RPMI7951 (cell line): Measurements from ENCODE around the gene CHMP4B. TPM values are rescaled to one million over a fixed set of nuclear protein-coding genes. Genes with fewer than 3 reads are reported as not detected.

Experiments used
- DNase-seq: peaks from one replicate; pipeline ENCODE4 v3.0.0-alpha.2; 2012; ENCODE audit warnings: low read depth
- total RNA-seq: library from RNA; depleted of rRNA; stranded (reverse); fragments of >200 nt; shearing (Covaris generic); gene quantifications from 2 replicates; pipeline ENCODE4 v1.2.3, GENCODE V29; 2014; rRNA removed

CHMP4B gene
- total RNA-seq, 1 experiment from 2014 or later: 54.1 TPM

GRCh38 chr20:33894798-33895197, 83.7 kb downstream of the CHMP4B start:
- DNase-seq: no peak

DNA sequence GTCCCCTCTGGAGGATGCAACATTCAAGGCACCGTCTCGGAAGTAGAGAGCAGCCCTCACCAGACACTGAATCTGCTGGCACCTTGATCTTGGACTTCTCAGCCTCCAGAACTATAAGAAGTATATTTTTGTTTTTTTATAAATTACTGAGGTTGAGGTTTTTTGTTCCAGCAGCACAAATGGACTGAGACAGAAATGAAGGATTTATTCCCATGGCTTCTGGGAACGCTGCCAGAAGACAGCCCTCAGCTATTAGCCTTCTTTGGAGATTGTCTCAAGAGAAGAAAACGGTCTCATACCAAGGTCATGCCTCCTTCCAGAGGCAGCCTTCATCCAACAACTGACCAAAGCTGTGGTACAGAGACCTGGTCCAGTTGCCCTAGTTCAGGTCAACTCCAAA, 85.4 kb downstream of the CHMP4B start:
- peak; percentile 49 for DNase-seq

DNA sequence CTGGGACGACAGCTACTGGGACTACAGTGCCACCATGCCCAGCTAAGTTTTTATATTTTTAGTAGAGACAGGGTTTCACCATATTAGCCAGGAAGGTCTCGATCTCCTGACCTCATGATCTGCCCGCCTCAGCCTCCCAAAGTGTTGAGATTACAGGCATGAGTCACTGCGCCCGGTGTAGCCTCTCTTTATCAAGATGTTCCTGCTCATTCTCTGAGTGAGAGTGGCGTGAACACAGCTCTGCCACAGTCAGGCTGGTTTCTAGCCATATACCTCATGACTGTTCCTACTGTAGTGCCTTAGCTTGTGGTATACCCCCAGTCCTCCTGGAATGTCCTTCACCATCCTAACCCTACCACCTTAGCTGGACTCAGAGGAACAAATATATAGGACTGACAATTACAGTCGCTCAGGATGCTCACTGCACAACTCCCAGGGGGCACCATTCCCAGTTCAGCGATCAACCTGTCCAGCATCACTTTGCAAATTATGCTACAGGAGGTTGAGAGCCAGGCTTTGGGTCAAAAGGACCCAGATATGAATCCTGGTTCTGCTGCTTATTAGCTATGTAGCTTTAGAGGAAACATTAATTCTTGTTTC, 86.3 kb downstream of the CHMP4B start:
- DNase-seq: no peak

DNA sequence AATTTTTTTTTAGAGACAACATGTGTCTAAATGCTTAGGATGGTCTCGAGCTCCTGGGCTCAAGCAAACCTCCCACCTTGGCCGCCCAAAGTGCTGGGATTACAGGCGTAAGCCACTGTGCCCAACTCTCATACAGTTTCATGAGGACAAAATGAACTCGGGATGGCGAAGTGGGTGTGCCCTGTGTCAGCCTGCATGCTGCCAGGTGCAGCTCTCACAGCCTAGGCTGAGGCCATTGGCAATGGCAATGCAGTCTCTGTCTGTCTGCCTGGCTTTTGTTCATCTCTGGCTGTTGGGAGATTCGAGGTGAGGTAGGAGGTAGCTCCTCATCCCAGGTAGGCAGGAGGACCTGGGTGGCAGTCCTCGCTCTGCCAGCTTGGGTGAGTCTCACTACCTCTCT, 88.0 kb downstream of the CHMP4B start:
- no peak for DNase-seq

GRCh38 chr20:33900521-33901131, 89.5 kb downstream of the CHMP4B start:
- DNase-seq: no peak

GRCh38 chr20:33901132-33901523, 90.0 kb downstream of the CHMP4B start:
- no peak for DNase-seq

GRCh38 chr20:33902011-33902410, 90.9 kb downstream of the CHMP4B start:
- DNase-seq: no peak

Other genes starting within 250 kb of the CHMP4B start
- 0.24 and 0.39 TPM in 2 replicates for gene C20orf144, start 149.0 kb upstream of the CHMP4B start, total RNA-seq
- 0.49 TPM in 1 of 2 replicates, not detected in the other for gene ACTL10, start 144.4 kb upstream of the CHMP4B start, total RNA-seq
- 39.3 and 43.9 TPM in 2 replicates for gene NECAB3, start 136.9 kb upstream of the CHMP4B start, total RNA-seq
- 28.7 and 33.3 TPM in 2 replicates for gene E2F1, start 125.0 kb upstream of the CHMP4B start, total RNA-seq
- 16.9 and 20.8 TPM in 2 replicates for gene PXMP4, start 91.0 kb upstream of the CHMP4B start, total RNA-seq
- 1.6 and 2.0 TPM in 2 replicates for gene ZNF341, start 79.4 kb upstream of the CHMP4B start, total RNA-seq
- gene RALY, start 182.6 kb downstream of the CHMP4B start, total RNA-seq: 144 and 153 TPM in 2 replicates